ENCODE results near the gene FNIP1. TPM values are rescaled to one million over a fixed set of nuclear protein-coding genes. Genes with fewer than 3 reads are reported as not detected.

Gene FNIP1
- total and polyA plus RNA-seq, 2 of the 8 experiments (the other 6 are each of a cell fraction or from before 2014, with no cell fraction given), result 3.5 to 17.3 TPM

DNA sequence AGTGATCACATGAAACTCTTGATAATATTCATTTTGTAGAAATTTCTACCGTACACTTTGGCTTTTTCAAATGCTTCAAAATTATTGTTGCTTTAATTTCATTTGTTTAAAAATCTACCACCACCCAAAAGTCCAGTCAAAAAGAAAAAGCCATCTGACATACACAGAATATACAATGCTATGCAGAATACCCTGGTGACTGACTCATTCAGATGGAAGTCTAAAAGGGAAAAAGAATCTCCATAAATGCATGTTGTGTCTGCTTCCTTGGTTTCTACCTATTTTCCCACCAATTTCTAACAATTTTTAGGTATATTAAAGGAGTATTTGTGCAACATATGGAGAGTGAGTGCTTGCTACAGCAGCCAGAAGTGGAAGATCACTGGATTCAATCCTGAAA is 152.4 kb downstream of the FNIP1 start (continued):
- no peak for TF ChIP-seq CHD2 (IDR thresholded peaks at IDR 0.05; ENCODE audit: low read length)
- TF ChIP-seq TAF7 (optimal IDR thresholded peaks at IDR 0.05; ENCODE audit: borderline replicate concordance, low read depth, low read length), result no peak
- TF ChIP-seq CEBPB (IDR thresholded peaks at IDR 0.05; ENCODE audit: low read depth, low read length), result no peak
- TF ChIP-seq FOSL1 (IDR thresholded peaks at IDR 0.05; ENCODE audit: insufficient read depth, low read depth, low read length), result no peak
- TF ChIP-seq RFX5 (IDR thresholded peaks at IDR 0.05; ENCODE audit: borderline replicate concordance, low read depth, low read length), result no peak
